ENCODE data around the gene NDC80. TPM values are rescaled to one million over a fixed set of nuclear protein-coding genes. Genes with fewer than 3 reads are reported as not detected.

NDC80 gene
- total RNA-seq, 1 experiment from 2014 or later: 36.0 TPM

- CTCF ChIA-PET: interaction anchor here (0.7 kb wide), 1 partner anchor 20 kb away, joined by 8 read pairs; no protein-coding TSS in a partner anchor
- Histone ChIP-seq H3K4me3 (ENCODE audit: low read depth in 2 of 2, low read length in 2 of 2) (no peak overlapping the region), H3K4me1 (ENCODE audit: control insufficient read depth, insufficient read depth, low read length) (no peaks in the 10 kb centered on the region), H3K27me3 (ENCODE audit: control insufficient read depth, insufficient read depth, low read length) (no peaks in the 10 kb centered on the region), H3K27ac (ENCODE audit: low read length) (no peak overlapping the region), H3K9me3 (ENCODE audit: control insufficient read depth, insufficient read depth, low read depth, low read length) (no peaks in the 10 kb centered on the region), H3K36me3 (ENCODE audit: control insufficient read depth, insufficient read depth, low read length) (peaks cover 21% of the 10 kb centered on the region)
- TF ChIP-seq REST (IDR thresholded peaks at IDR 0.05; ENCODE audit: insufficient read depth in 1 of 2, low read depth in 2 of 2, low read length in 1 of 2): no peak
- TF ChIP-seq CTCF (IDR thresholded peaks at IDR 0.05): no peak
- TF ChIP-seq SIN3A (IDR thresholded peaks at IDR 0.05; ENCODE audit: borderline replicate concordance, insufficient read depth, low read depth, low read length): no peak
- no peak for TF ChIP-seq TCF7L2 (IDR thresholded peaks at IDR 0.05; ENCODE audit: low read depth, low read length)
- TF ChIP-seq POLR2AphosphoS5 (IDR thresholded peaks at IDR 0.05; ENCODE audit: low read depth, low read length): no peak
- intact Hi-C loops (cut with micrococcal nuclease; ENCODE audit: unreplicated experiment) (no loop called here), in situ Hi-C loops (cut with HindIII; ENCODE audit: low pct_unique_long_range_greater_than_20kb, low sequenced_read_pairs) (no loop called here)
- DNase-seq (ENCODE audit: low read depth, low spot score) (no peak), ATAC-seq (no peak)
- no TSS peak for BruUV-seq (replicated peaks)
- POLR2A ChIA-PET: no interaction called here
Observed at GRCh38 chr18:2590303-2590702, 18.9 kb downstream of the NDC80 start.

GRCh38 chr18:2597639-2598038 is 26.3 kb downstream of the NDC80 start:
- Histone ChIP-seq H3K9me3 (ENCODE audit: control insufficient read depth, insufficient read depth, low read depth, low read length) (no peaks in the 10 kb centered on the region), H3K27ac (ENCODE audit: low read length) (no peak overlapping the region), H3K4me3 (ENCODE audit: low read depth in 2 of 2, low read length in 2 of 2) (no peak overlapping the region), H3K4me1 (ENCODE audit: control insufficient read depth, insufficient read depth, low read length) (no peaks in the 10 kb centered on the region), H3K27me3 (ENCODE audit: control insufficient read depth, insufficient read depth, low read length) (no peaks in the 10 kb centered on the region), H3K36me3 (ENCODE audit: control insufficient read depth, insufficient read depth, low read length) (peaks cover 31% of the 10 kb centered on the region)
- intact Hi-C loops (cut with micrococcal nuclease; ENCODE audit: unreplicated experiment) (no loop called here), in situ Hi-C loops (cut with HindIII; ENCODE audit: low pct_unique_long_range_greater_than_20kb, low sequenced_read_pairs) (no loop called here)
- no TSS peak for BruUV-seq (replicated peaks)
- no peak for DNase-seq (ENCODE audit: low read depth, low spot score)
- TF ChIP-seq TCF7L2 (IDR thresholded peaks at IDR 0.05; ENCODE audit: low read depth, low read length) (no peak), CTCF (IDR thresholded peaks at IDR 0.05) (no peak), SIN3A (IDR thresholded peaks at IDR 0.05; ENCODE audit: borderline replicate concordance, insufficient read depth, low read depth, low read length) (no peak), POLR2AphosphoS5 (IDR thresholded peaks at IDR 0.05; ENCODE audit: low read depth, low read length) (no peak)
- ChIA-PET CTCF (no interaction called here), POLR2A (no interaction called here)
- no peak for ATAC-seq

All from Panc1 (cell line).